Heart right ventricle (tissue), 16 donors: ENCODE results near the gene GPRC5B. TPM values are rescaled to one million over a fixed set of nuclear protein-coding genes. Genes with fewer than 3 reads are reported as not detected.

Experiments
- ATAC-seq, 8 donors: fragments of 200-7000 bp; cut with Tn5 transposase; one replicate each; pipeline ENCODE4 v1.9.1; 2020; ENCODE audit warnings: mild to moderate bottlenecking in 8 of 8, moderate library complexity in 8 of 8, moderate number of reproducible peaks in 1 of 8
- DNase-seq, 2 donors: peaks; one replicate each; pipeline ENCODE4 v3.0.0-alpha.2; 2020
- H3K27ac ChIP-seq, 10 donors: fragments of 200-600 bp; sonication (generic) in 2 of 10; one replicate each; pipeline versions ENCODE4 v1.5.0 to v1.8.0; 2020 to 2022; ENCODE audit warnings: mild to moderate bottlenecking in 3 of 10
- H3K27me3 ChIP-seq, 7 donors: fragments of 200-600 bp; one replicate each; pipeline ENCODE4 v1.8.0; 2021 to 2022; ENCODE audit warnings: mild to moderate bottlenecking in 2 of 7
- H3K36me3 ChIP-seq, 9 donors: fragments of 200-600 bp; sonication (generic) in 1 of 9; one replicate each; pipeline versions ENCODE4 v1.5.0 to v1.8.0; 2020 to 2022; ENCODE audit warnings: mild to moderate bottlenecking in 2 of 9
- H3K4me1 ChIP-seq, 9 donors: fragments of 200-600 bp; sonication (generic) in 1 of 9; one replicate each; pipeline versions ENCODE4 v1.5.0 to v1.8.0; 2020 to 2022; ENCODE audit warnings: mild to moderate bottlenecking in 4 of 9
- H3K4me3 ChIP-seq, 10 donors: fragments of 200-600 bp; sonication (generic) in 2 of 10; one replicate each; pipeline versions ENCODE4 v1.5.0 to v1.8.0; 2020 to 2022; ENCODE audit warnings: mild to moderate bottlenecking in 7 of 10, moderate library complexity in 2 of 10
- H3K9me3 ChIP-seq, 11 donors: fragments of 200-600 bp in 10 of 11; sonication (generic) in 2 of 11; one replicate each; pipeline versions ENCODE4 v1.5.0 to v1.8.0; 2013 to 2022; ENCODE audit warnings: mild to moderate bottlenecking in 2 of 11, control low read depth in 1 of 11, moderate library complexity in 1 of 11
- WGBS, 2 donors: extraction: QIAGEN DNeasy Blood & Tissue Kit; methylation state at CpG; one replicate each; pipeline ENCODE4 v1.1.7; 2013; ENCODE audit warnings: inconsistent platforms in 1 of 2; 5-methylcytosine and 5-hydroxymethylcytosine counted together
- intact Hi-C, 10 donors: fragments of 100-400 bp; cut with DNase I; formaldehyde crosslinking; loops; one replicate each; pipeline versions ENCODE4 v1.11.1 to v1.14.2; 2022
- polyA plus RNA-seq, 2 donors: library from polyadenylated mRNA; stranded (reverse); fragments of 200-250 nt; gene quantifications; one replicate each; pipeline ENCODE4 v1.2.3, GENCODE V29; 2013
- total RNA-seq, 10 donors: library from RNA; stranded (reverse); fragmentation: NEBNext Ultra II Directional in 3 of 10; extraction: Animal tissue kit (Norgen Biotek cat#: 25700) in 3 of 10; gene quantifications; one replicate each; pipeline versions ENCODE4 v1.2.1 to v1.2.4, GENCODE V29; 2021 to 2023
- TF ChIP-seq, protein P1 (sequence below), 9 donors: fragments of 200-600 bp; sonication (generic) in 2 of 9; IDR thresholded peaks; one replicate each; pipeline versions ENCODE4 v1.5.0 to v1.8.0; 2021 to 2022; ENCODE audit warnings: antibody characterized with exemption in 9 of 9, mild to moderate bottlenecking in 5 of 9, moderate library complexity in 1 of 9
- donor health status: Arrhythmogenic right ventricular cardiomyopathy.
- donor health status: ischemic (EF 13 %, LVEDD 7.1; RV severe dilation, severe dysfunction).
- donor health status: healthy with polysubstance abuse.
- donor health status: DM: no; HTN: yes; CAD: no.
- donor health status: DM: no; HTN: no; CAD: no.
- donor health status: ischemic (EF 25% LVEDD 6.9; RV normal size, moderate dysfunction).
- donor health status: ischemic (EF 25% LVEDD 5.7; RV mildly dilated, moderate dysfunction).
- donor health status: healthy.
- donor health status: DM: yes; HTN: yes; CAD: no.
- donor health status: Ischemic cardiomyopathy.
- donor health status: ischemic (EF 35%, LVEDD 5.7; RV mildly dilated, moderate dysfunction).
- donor health status: nonischemic (EF 11% LVEDD 7.7; RV severe dilation, severe dysfunction).
- donor health status: DM: yes; HTN: yes; CAD: no.
- donor health status: PGD.
- donor health status: ischemic (EF 29% LVEDD 5.4; RV normal size, mild dysfunction).
- donor health status: nonischemic (EF 23%, LVEDD 6.1; RV moderate dilation, normal function).

Gene GPRC5B
- total and polyA plus RNA-seq, 12 donors = 24.1 to 208 (median 69.4) TPM

DNA sequence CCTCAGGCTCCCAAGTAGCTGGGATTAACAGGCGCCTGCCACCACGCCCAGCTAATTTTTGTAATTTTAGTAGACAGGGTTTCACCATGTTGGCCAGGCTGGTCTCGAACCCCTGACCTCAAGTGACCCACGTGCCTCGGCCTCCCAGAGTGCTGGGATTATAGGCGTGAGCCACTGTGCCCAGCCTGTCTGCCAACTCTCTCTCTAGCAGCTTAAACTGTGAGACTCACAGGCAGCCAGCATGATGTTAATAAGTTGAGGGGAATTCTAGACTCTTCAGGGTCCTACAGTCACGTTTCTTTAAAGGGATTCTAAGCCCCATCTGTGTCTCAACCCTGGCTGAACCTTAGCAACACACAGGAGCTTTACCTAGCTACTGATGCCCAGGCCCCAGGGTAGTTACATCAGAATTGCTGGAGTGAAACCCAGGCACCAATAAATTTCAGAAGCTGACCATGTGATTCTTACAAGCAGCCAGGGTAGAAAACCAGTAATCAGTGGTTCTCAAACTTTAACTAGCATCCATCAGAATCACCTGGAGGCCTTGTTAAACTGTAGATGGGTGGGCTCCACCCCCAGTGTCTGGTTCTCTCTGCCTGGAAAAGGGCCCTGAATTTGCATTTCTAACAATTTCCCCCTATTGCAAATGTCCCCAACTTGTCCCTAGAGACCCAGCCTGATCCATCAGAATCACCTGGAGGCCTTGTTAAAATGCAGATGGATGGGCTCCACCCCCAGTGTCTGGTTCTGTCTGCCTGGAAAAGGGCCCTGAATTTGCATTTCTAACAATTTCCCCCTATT is 30.7 kb downstream of the GPRC5B start:
- H3K27me3 ChIP-seq = no peaks in the 10 kb centered on the region
- H3K4me1 ChIP-seq = peaks cover 3 to 28% (median 17%) of the 10 kb centered on the region in 9 donors
- peaks cover 0 to 41% (median 15%) of the 10 kb centered on the region in 9 donors for H3K36me3 ChIP-seq
- no peaks in the 10 kb centered on the region for H3K9me3 ChIP-seq
- no peak overlapping the region for H3K4me3 ChIP-seq
- ATAC-seq (no peak), DNase-seq (no peak)
- intact Hi-C loops = loop anchor here in 1 of 10 donors (10.0 kb wide), 1 partner anchor 119 kb away; no protein-coding TSS in a partner anchor
- peak overlapping the region in 3 of 10 donors; percentile 9 to 23 (median 20) for H3K27ac ChIP-seq
- 58 to 65% methylated on average over 7 of the region's 7 CpGs for WGBS, 2 donors
- TF ChIP-seq, protein P1, sequence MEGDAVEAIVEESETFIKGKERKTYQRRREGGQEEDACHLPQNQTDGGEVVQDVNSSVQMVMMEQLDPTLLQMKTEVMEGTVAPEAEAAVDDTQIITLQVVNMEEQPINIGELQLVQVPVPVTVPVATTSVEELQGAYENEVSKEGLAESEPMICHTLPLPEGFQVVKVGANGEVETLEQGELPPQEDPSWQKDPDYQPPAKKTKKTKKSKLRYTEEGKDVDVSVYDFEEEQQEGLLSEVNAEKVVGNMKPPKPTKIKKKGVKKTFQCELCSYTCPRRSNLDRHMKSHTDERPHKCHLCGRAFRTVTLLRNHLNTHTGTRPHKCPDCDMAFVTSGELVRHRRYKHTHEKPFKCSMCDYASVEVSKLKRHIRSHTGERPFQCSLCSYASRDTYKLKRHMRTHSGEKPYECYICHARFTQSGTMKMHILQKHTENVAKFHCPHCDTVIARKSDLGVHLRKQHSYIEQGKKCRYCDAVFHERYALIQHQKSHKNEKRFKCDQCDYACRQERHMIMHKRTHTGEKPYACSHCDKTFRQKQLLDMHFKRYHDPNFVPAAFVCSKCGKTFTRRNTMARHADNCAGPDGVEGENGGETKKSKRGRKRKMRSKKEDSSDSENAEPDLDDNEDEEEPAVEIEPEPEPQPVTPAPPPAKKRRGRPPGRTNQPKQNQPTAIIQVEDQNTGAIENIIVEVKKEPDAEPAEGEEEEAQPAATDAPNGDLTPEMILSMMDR (IDR thresholded peaks at IDR 0.05) = no peak

- Histone ChIP-seq H3K27ac (peak overlapping the region in 3 of 10 donors; percentile 9 to 23 (median 20)), H3K9me3 (no peaks in the 10 kb centered on the region), H3K27me3 (no peaks in the 10 kb centered on the region), H3K4me1 (peaks cover 3 to 28% (median 17%) of the 10 kb centered on the region in 9 donors), H3K36me3 (peaks cover 0 to 34% (median 8%) of the 10 kb centered on the region in 9 donors), H3K4me3 (no peak overlapping the region)
- intact Hi-C loops = loop anchor here in 1 of 10 donors (10.0 kb wide), 1 partner anchor 118 kb away; no protein-coding TSS in a partner anchor
- WGBS, 2 donors = 77 to 78% methylated on average over 8 of the region's 8 CpGs
- peak in 1 of 8 donors; percentile 32 for ATAC-seq
- DNase-seq = no peak
- TF ChIP-seq, protein P1 (IDR thresholded peaks at IDR 0.05) = no peak
Observed at GRCh38 chr16:19853132-19853741, 31.4 kb downstream of the GPRC5B start.

GRCh38 chr16:19851476-19851875 is 33.2 kb downstream of the GPRC5B start:
- intact Hi-C loops = loop anchor here in 1 of 10 donors (10.0 kb wide), 1 partner anchor 117 kb away; no protein-coding TSS in a partner anchor
- peak; percentile 21 to 38 for DNase-seq
- peak overlapping the region in 6 of 10 donors; percentile 19 to 68 (median 50) for H3K27ac ChIP-seq
- H3K4me1 ChIP-seq = peaks cover 3 to 28% (median 17%) of the 10 kb centered on the region in 9 donors
- TF ChIP-seq, protein P1 (IDR thresholded peaks at IDR 0.05) = no peak
- peak; percentile 30 to 83 (median 71) for ATAC-seq
- WGBS, 2 donors = 31 to 37% methylated on average over 7 of the region's 7 CpGs
- H3K36me3 ChIP-seq = peaks cover 0 to 16% (median 0%) of the 10 kb centered on the region in 9 donors
- no peaks in the 10 kb centered on the region for H3K27me3 ChIP-seq
- H3K9me3 ChIP-seq = no peaks in the 10 kb centered on the region
- no peak overlapping the region for H3K4me3 ChIP-seq

DNA sequence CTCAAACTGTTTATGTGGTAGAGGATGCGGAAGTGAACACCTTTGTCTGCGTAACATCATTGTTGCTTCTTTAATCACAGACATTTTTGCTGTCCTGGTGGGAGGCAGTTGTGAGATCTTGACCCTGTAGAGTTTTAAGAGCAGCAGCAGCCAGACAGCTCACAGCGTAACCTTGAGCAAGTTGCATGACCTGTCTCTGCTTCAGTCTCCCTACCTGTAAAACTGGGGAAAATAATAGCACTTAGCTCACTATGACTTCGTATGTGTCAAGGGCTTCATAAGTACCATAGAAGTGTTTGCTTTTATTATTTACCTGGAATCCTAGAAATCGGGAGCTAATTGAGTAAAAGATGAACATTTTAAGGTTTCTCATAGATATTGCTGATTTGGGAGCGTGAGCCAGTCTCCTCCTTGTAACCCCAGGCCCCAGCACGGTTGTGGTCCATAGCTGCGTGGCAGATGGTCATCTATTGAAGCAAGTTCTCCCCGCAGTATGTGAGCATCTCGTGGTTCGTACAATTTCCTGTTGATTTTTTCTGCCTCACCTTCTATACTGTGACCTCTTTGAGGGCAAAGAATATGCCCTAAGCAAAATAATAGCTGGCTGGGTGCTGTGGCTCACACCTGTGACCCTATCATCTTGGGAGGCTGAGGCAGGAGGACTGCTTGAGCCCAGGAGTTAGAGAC is 34.4 kb downstream of the GPRC5B start:
- TF ChIP-seq, protein P1 (IDR thresholded peaks at IDR 0.05) = no peak
- intact Hi-C loops = loop anchor here in 1 of 10 donors (10.0 kb wide), 1 partner anchor 115 kb away; no protein-coding TSS in a partner anchor
- Histone ChIP-seq H3K36me3 (peaks cover 0 to 4% (median 0%) of the 10 kb centered on the region in 9 donors), H3K4me1 (peaks cover 3 to 30% (median 17%) of the 10 kb centered on the region in 9 donors), H3K27me3 (no peaks in the 10 kb centered on the region), H3K9me3 (no peaks in the 10 kb centered on the region), H3K27ac (peak overlapping the region in 4 of 10 donors; percentile 38 to 68 (median 57)), H3K4me3 (no peak overlapping the region)
- DNase-seq (no peak), ATAC-seq (no peak)
- WGBS, 2 donors = 95 to 96% methylated on average over 11 of the region's 11 CpGs
